HG03378 (cell line): ENCODE data around the gene SYDE2.
A peak's percentile ranks its signal among the peaks of the same experiment; 100 is the strongest.
"Not testable (repeated sequence)": the region's sequence is repeated elsewhere in the genome, so short reads cannot be mapped to it uniquely, and the experiment has no call there.

Experiments used
- ATAC-seq: cut with Tn5 transposase; IDR thresholded peaks from one replicate; pipeline ENCODE4 v1.9.1; 2021; ENCODE audit warnings: mild to moderate bottlenecking, moderate library complexity; ENCODE audit not compliant: unreplicated experiment

SYDE2 gene

DNA sequence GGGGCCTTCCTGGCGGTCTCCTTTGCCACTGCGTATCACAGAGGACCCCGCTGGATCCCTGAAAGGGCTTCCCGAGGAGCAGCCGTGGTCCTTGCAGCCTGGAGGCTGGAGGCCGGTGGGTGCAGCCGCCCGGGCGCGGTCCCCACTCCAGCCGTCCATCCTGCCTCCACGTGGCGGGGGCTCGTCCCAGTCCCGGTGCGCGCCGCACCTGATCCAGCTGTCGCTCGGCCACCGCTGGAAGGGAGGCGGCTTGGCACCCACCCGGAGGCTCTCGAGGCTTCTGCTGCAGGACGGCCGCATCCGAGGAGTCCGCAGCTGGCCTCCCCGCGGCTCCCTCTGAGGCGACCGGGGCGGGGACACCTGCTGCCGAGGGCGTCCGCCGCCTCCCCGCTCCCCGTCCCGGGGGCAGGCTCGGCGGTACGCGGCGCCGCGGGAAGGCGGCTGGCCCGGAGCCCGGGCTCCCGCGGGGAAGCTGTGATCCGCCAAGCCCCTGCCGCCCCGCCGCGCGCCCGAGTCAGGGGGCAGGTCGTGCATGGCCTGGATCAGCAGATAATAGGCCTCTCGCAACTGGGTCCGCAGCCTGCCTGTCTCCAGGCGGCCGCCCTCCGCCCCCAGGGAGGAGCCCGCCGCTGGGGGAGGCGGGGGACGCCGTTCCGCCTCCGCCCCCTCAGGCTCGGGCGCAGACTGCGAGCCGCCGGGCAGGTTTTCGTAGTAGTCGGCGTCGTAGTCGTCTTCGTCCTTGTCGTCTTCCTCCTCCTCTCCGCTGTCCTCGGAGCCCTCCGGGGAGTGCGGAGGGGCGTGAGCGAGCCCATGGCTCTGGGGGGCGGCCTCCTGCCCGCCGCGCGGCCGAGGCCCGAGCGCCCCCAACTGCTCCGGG lies at the start of gene SYDE2:
Gene SYDE2 (minus strand): TSS at position 554 of the 877 bp plus-strand sequence. CDS start 20 bp downstream, at position 534.
- ATAC-seq: peak; percentile 62

GRCh38 chr1:85249042-85249441 lies 48.2 kb upstream of the SYDE2 start:
- ATAC-seq: not testable (repeated sequence)

GRCh38 chr1:85245891-85246290 lies 45.1 kb upstream of the SYDE2 start:
- no peak for ATAC-seq

GRCh38 chr1:85245456-85245855 lies 44.6 kb upstream of the SYDE2 start:
- no peak for ATAC-seq

GRCh38 chr1:85244271-85245061 lies 43.6 kb upstream of the SYDE2 start:
- ATAC-seq: no peak

DNA sequence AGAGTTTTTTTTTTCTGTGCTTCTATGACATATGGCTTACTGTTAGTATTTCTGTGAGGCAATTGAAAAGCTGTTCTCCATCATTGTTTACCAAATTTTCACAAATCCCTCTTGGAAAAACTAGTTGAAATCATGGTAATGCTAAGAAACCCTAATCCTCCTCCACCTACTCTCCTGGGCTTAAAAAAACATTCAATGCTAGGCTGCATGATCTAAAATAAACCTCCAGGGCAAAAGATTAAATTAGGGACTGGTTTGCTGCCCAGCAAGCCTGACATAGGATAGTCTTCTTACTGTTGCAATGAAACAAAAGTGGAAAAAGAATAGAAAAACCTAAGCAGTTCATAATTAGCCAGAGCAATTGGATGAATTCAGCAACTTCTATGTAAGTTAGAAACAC lies 42.6 kb upstream of the SYDE2 start:
- ATAC-seq: no peak

DNA sequence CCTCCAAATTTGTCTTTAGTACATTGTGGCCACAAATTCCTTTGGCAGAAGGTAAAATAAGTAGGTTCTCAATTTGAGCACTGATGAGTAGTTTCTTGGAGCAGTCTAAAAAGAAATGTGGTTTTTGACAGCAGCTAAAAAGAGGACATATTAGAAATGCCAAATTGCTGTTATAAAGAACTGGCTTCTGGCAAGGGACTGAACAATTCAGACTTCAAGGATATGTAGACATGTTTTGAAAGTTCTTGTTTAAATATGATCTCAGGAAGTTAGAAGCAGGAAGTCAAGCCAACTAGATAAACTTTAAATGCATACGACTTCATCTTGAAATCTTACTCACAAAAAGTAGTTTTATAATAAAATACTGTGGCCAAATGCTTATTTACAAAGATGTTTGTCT lies 39.8 kb upstream of the SYDE2 start:
- no peak for ATAC-seq

GRCh38 chr1:85240174-85240601 lies 39.4 kb upstream of the SYDE2 start:
- ATAC-seq: peak; percentile 75

GRCh38 chr1:85237613-85238012 lies 36.8 kb upstream of the SYDE2 start:
- no peak for ATAC-seq

DNA sequence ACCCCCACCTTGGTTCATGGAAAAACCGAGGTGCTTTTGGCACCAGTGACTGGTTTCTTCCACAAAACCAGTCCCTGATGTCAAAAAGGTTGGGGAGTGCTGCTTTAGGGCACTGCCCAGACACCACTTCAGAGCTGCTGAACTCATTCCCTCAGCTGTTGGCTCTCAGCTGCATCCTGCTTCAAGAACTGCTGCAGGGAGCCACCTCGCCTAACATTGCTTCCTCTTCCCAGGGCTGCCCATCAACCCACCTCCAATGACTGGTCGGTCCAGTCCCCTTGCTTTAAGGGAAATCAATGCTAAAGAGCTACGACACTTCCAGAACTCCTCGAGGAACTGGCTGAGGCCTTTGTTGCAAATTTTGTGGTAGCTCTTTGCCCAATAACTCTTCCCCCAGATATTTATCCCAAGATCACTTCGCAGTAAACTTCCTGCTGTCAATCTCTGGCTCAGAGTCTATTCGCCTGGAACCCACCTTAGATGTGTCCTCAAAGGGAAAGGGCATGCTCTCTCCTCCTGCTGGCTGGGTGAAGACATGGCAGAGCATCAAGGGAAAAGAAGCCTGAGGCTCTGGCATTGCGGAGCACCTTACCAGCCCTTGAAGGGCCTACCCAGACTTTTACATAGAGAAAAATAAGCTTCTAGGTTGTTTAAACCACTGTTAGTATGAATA lies 29.6 kb upstream of the SYDE2 start:
- no peak for ATAC-seq

DNA sequence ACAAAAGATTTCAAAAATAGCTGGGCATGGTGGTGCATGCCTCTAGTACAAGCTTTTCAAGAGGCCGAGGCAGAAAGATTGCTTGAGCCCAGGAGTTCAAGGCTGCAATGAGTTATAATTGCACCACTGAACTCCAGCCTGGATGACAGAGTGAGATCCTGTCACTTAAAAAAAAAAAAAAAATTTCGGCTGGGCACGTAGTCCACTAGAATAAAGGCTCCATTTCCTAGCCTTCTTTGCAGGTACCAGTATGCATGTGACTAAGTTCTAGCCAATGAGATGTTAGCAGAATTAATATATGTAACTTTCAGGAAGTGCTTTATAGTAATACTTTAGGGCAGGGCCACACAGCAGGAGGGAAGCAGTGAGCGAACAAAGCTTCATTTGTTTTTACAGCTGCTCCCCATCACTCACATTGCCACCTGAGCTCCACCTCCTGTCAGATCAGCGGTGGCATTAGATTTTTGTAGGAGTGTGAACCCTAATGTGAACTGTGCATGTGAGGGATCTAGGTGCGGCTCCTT lies 28.8 kb upstream of the SYDE2 start:
- no peak for ATAC-seq

- ATAC-seq: no peak
Observed at GRCh38 chr1:85228972-85229371, 28.2 kb upstream of the SYDE2 start.

- ATAC-seq: no peak
Observed at GRCh38 chr1:85225624-85226380, 25.0 kb upstream of the SYDE2 start.

DNA sequence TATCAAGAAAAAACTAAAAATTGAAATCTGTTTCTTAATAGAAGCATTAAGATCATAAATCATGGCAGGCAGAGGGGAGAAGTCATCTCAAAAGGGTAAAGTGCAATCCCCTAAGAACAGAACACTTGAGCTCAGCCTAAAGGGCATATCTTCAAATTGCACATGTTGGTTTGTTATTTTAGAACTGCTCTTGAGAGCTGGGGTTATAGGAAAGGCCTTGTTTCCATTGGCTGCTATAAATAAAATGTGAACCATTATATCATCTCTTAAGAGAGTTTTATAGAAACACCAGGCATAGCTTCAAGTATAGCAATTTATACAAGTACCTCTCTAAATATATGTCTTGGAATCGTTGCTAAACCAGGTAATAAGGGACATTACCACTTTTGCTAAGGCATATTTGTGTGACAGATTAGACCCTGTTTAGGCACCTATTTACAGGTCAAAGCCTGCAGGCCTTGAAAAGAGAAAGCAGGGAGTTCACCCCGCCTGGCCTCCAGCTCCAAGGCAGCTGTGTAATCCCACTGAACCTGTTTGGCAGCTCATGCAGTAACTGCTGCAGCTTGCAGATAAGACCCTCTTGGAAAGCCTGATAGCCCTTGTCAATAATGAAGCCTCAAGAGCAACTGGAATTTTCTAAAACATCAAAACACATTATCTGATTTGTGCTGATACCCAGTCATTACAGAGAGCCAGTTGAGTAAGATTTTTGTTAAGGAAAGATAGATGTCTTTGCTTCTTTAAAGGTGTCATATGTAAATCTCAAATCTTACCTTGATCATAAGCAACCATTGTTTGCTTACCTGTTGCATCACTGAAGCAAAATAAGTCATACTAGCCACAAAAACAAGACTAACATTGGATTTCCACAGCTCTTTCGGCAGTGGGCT lies 24.2 kb upstream of the SYDE2 start:
- ATAC-seq: no peak

DNA sequence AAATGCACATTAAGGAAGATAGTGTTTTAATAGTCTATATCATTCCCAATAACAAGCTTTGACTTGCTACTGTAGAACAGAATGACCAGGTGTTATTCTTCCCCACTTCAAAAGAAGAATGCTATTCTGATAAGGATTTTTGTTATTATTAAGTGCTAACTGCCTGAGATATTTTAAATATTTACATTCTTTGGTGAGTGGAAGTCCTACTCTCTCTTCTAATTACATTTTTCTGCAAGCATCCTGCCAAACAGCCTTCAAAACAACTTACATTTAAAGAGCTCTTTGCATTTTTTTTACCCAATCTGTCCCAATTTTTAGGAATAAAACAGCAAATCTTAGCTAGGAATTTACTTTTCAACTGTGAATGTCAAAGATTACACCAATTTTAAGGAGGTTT lies 23.5 kb upstream of the SYDE2 start:
- no peak for ATAC-seq

DNA sequence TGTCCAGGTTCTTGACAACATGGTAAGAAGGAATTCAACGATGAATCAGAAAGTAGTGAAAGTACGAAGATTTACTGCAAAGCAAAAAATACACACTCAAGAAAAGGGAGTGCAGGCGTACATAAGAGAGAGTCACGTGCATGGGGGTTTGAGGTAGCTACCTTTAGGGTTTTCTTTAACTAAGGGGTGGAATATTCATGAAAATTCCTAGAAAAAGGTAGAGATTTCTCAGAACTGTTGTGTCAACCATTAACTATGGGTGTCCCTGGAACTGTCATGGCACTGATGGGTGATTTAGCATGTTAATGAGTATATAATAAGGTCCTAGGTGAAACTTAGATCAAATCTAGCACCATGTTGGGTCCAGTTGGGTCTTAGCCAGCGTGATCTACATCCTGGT lies 22.5 kb upstream of the SYDE2 start:
- no peak for ATAC-seq

GRCh38 chr1:85220756-85221201 lies 20.0 kb upstream of the SYDE2 start:
- no peak for ATAC-seq

- ATAC-seq: no peak
Observed at GRCh38 chr1:85219853-85220610, 19.2 kb upstream of the SYDE2 start.

DNA sequence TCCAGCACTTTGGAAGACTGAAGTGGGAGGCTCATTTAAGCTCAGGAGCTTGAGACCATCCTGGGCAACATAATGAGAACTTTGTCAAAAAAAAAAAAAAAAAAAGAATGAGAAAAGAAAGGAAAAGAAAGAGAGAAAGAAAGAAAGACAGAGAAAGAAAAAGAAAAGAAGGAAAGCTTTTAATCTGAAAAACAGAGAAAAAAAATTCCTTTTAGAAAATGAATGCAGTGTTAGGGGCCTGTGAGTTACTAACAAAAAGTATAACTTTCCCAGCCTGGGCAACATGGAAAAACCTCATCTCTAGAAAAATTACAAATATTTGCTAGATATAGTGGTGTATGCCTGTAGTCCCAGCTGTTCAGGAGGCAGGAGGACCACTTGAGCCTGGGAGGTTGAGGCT lies 15.9 kb upstream of the SYDE2 start:
- ATAC-seq: no peak
